Endothelial cell of hepatic sinusoid (primary cell): ENCODE results near the gene VKORC1.

Source experiments
- in situ Hi-C: cut with HindIII; loops from 2 replicates; pipeline ENCODE4 v1.10.0; 2017; ENCODE audit warnings: low sequenced_read_pairs

The VKORC1 gene

GRCh38 chr16:31130899-31131298 is 36.3 kb upstream of the VKORC1 start:
- in situ Hi-C loops = no loop called here

- in situ Hi-C loops = no loop called here
Measured at GRCh38 chr16:31130336-31130891, 35.8 kb upstream of the VKORC1 start.

- in situ Hi-C loops = no loop called here
Measured at GRCh38 chr16:31129568-31130335, 35.2 kb upstream of the VKORC1 start.

DNA sequence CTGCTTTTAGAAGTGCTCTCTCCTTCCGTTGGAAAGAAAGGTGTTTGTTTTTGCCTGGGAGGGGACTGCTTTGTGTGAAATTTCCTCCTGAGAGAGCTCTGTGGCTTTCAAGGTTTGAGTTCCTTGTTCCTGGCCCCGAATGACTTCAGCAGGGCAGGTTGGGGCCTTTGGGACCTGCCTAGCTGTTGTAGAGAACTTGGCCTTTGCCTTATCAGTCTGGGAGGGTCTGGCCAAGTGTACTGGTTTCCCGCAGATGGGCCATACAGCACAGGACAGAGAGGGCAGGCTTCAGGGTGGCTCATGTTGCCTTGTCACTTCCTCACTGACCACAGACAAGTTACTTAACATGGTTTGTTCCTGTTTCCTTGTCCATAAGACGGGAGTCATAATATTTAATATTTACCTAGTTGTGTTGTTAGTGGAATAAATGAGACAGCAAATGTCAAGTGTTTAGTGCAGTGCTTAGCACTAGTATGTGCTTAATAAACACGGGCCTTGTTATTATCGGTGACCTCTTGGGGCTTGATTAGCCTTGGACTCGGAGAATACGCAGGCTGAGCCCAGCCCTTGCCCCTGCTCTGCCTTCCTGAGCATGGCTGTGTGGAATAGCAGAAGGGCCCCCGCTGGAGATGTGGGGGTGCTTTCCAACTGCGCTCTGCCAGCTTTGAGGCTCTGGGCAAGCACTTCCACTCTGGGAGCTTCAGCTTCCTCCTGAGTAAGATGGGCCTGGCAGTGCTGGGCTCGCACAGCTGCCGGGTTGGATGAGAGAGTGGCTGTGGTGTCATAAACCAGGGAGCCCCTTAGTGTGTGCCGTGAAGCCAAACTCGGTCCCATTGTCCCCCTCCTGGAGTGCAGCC is 34.3 kb upstream of the VKORC1 start:
- in situ Hi-C loops = no loop called here

- in situ Hi-C loops = no loop called here
Measured at GRCh38 chr16:31127182-31127581, 32.6 kb upstream of the VKORC1 start.

- in situ Hi-C loops = no loop called here
Measured at GRCh38 chr16:31125844-31126243, 31.2 kb upstream of the VKORC1 start.

- in situ Hi-C loops = no loop called here
Measured at GRCh38 chr16:31120129-31120528, 25.5 kb upstream of the VKORC1 start.

DNA sequence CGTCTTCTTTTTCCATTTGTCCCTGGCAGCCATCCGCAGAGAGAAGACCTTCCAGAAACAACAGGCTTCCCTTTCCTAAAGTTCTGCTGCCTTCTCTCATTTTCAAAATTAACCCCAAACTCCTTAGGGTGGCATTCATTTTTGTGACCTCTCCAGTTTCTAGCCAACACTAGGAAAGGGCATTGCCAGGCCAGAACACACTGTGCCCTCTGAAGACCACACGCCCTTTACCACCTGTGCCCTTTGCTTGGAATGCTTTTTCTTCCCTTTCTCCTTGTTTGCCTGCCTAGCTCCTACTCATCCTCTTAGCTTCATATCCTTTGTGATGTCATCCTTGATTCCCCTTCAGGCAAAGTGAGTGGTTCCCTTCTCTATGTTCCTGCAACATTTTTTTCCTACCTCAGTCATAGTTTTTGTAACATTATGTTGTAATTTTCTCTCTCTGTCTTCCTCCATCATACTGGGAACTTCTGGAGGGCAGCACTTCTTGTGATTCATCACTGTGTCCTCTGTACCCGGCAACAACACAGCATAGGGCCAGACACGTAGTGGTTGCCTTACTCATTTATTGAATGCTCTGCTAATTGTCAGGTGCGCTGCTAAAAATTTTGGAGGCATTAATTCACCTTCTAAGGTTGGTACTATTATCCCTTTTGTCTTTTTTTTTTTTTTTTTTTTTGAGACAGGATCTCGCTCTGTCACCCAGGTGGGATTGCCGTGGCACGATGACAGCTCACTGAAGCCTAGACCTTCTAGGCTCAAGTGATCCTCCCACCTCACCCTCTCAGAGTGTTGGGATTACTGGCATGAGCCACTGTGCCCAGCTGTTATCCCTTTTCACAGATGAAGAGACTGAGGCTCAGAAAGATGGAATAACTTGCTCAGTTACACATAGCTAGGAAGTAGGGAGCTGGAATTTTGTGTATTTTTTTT is 23.9 kb upstream of the VKORC1 start:
- in situ Hi-C loops = no loop called here

GRCh38 chr16:31117384-31118222 is 23.0 kb upstream of the VKORC1 start, which contains the start of gene KAT8:
Gene KAT8 (plus strand): TSS chr16:31117664. CDS start chr16:31117682, 18 bp downstream.
- in situ Hi-C loops = no loop called here

DNA sequence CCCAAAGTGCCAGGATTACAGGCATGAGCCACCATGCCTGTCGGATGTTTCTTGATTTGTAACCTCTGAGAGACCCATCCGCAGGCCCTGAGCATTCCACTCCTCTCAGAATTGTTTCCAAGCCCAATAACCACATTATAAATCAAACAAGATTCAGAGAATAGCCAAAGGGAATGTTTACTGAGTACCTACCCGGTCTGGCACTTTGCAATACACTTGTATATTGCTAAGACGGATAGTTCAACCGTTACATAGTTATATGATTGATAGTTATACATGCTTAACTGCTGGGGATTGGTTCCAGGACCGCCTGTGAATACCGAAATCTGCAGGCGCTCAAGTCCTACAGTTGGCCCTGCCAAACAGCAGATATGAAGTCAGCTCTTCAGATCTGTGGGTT is 19.9 kb upstream of the VKORC1 start:
- in situ Hi-C loops = no loop called here

DNA sequence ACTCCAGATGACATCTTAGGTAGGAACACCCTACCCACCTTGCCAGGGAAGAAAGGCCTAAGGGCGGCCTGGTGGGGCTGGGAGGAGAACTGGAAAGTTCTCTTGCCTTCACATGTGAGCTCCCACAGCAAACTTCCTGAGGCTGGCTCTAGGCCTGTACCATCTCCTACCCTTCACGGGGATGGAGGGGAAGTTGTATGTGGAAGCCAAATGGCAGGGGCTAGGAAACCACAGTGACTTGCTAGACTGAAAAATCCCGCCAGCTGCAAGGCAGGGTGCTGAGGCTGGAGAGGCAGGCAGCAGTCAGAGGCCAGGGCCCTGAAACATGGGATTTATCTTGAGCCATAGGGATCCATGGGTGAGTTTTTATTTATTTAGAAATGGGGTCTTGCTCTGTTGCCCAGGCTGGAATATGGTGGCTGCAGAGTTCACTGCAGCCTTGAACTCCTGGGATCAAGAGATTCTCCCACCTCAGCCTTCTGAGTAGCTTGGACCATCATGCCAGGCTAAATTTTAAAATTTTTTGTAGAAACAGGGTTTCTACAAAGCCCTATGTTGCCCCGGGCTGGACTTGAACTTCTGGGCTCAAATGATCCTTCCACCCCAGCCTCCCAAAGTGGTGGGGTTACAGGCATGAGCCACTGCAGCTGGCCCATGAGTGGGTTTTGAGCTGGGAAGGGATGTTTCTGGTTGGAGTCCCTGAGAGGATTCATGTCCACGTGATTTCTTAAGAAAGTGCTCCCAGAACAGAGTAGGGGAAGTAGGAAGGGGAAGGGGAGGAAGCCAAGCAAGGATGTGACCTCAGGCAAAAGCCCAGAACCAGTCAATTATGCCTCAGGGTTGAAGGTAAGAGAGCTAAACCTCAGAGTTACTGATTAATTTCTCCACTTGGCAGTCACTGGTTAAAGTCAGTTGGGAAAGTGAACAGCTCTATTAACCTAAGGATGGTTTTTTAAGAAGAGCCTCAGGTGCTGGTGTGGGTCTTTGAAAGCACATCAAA is 18.8 kb upstream of the VKORC1 start:
- in situ Hi-C loops = no loop called here

- in situ Hi-C loops = no loop called here
Measured at GRCh38 chr16:31112711-31113110, 18.1 kb upstream of the VKORC1 start.

DNA sequence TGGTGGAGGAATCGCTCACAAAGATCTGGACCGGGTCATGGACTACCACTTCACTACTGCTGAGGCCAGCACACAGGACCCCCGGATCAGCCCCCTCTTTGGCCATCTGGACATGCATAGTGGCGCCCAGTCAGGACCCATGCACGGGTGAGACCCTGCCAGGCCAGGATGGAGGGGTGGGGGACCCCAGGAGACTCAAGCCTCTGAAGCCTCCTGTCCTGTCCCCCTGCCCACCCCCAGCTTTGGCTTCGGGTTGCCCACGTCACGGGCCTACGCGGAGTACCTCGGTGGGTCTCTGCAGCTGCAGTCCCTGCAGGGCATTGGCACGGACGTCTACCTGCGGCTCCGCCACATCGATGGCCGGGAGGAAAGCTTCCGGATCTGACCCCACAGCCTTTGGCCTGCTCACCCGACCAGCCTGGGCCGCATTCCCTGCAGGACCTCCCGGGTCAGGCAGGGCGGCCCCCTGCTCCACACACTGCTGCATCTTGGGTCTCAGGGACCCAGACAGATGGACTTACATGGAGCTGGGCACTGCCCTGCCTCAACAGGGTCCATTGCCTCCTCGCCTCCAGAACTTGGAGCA is 17.4 kb upstream of the VKORC1 start:
- in situ Hi-C loops = no loop called here

GRCh38 chr16:31110106-31111034 is 15.8 kb upstream of the VKORC1 start:
- in situ Hi-C loops = no loop called here

DNA sequence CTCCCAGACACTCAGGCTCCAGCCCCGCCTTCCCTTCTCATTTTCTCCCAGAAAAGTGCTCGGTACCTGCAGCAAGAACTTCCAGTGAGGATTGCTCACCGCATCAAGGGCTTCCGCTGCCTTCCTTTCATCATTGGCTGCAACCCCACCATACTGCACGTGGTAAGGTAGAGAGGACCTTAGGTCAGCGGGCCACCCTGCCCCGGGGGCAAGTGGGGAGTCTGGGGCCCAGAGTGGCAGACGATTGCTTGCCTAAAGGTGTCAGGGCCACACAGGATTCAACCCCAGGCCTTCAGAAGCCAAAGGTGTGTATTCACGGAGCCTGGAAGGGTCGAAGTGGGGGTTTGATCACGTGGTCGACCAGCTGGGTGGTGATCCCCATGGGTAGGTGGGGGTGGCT is 15.0 kb upstream of the VKORC1 start:
- in situ Hi-C loops = no loop called here

DNA sequence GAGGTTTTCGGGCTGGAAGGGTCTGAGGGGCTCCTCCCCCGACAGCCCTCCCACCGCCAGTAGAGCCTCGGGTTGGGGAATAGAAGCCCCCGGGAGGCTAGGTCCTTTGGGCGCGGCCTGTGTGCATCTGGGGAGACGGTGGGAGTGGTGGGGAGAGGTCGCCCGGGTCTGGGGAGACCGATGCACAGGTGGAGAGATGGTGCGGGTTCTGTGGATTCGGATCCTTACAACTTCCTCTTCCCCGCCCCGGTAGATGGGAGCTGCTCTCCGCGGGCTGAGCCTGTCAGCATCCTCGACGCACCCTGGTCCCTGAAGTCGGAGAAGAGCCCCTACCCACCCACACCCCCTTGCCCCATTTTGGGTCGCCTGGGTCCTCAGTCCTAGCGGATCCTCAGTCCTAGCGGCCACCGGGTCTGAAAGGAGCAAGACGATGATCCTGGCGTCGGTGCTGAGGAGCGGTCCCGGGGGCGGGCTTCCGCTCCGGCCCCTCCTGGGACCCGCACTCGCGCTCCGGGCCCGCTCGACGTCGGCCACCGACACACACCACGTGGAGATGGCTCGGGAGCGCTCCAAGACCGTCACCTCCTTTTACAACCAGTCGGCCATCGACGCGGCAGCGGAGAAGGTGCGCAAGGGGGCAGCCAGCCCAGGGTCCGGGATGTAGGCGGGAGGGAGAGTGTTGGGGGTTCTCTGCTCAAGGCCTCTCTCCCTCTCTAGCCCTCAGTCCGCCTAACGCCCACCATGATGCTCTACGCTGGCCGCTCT is 14.4 kb upstream of the VKORC1 start:
- in situ Hi-C loops = no loop called here
